ENCODE measurements around the gene CTNNA2.

Gene CTNNA2

GRCh38 chr2:80255918-80256781, 743.3 kb downstream of the CTNNA2 start:
- DNase-seq (ENCODE audit: low read depth, low spot score) = peak; percentile 17
- H3K4me3 ChIP-seq (ENCODE audit: low read length) = no peak overlapping the region

GRCh38 chr2:80256782-80257167, 743.9 kb downstream of the CTNNA2 start:
- no peak overlapping the region for H3K4me3 ChIP-seq (ENCODE audit: low read length)
- DNase-seq (ENCODE audit: low read depth, low spot score) = no peak

GRCh38 chr2:80257450-80257849, 744.6 kb downstream of the CTNNA2 start:
- no peak for DNase-seq (ENCODE audit: low read depth, low spot score)

DNA sequence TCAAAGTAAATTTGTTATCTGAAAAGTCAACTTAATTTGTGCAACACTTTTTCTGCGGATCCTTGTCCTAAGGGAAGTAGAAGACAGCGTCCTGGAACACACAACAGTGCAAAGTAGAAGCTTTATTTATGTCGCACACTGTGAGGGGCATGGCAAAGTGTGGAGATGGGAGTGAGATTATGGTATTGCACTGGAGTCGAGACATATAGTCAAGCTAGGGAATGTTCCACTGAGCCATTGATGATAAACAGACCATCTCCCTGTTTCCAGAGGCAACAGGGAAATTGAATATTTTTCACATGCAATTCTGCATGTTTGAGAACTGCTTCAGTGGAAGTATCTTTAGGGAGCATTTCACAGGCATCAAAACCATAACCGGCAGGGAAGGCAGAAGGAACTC, 745.5 kb downstream of the CTNNA2 start:
- no peak overlapping the region for H3K4me3 ChIP-seq (ENCODE audit: low read length)
- no peak for DNase-seq (ENCODE audit: low read depth, low spot score)

More at GRCh38 chr2:80257450-80257849, 744.6 kb downstream of the CTNNA2 start:
- H3K4me3 ChIP-seq (ENCODE audit: low read length) = no peak overlapping the region

DNA sequence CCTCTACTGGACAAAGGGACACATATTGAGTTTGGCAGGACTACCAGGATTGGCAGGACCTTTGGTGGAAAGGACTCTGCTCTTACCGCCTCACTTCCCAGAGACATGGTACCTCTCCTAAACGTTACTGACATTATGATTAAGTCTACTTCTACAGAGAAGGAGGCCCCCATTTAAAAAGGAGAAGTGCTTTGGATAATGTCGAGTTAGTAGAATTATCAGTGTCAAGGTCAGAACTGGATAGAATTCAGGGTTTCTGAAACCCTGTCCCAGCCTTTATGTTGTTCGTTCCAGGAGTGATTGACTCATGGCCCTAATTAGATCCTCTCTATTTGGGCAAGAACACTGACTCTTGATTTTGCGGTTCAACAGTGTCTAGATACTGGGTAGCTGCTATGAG, 745.9 kb downstream of the CTNNA2 start:
- no peak for DNase-seq (ENCODE audit: low read depth, low spot score)
- no peak overlapping the region for H3K4me3 ChIP-seq (ENCODE audit: low read length)

- DNase-seq (ENCODE audit: low read depth, low spot score) = no peak
- no peak overlapping the region for H3K4me3 ChIP-seq (ENCODE audit: low read length)
Observed at GRCh38 chr2:80259292-80259691, 746.4 kb downstream of the CTNNA2 start.

DNA sequence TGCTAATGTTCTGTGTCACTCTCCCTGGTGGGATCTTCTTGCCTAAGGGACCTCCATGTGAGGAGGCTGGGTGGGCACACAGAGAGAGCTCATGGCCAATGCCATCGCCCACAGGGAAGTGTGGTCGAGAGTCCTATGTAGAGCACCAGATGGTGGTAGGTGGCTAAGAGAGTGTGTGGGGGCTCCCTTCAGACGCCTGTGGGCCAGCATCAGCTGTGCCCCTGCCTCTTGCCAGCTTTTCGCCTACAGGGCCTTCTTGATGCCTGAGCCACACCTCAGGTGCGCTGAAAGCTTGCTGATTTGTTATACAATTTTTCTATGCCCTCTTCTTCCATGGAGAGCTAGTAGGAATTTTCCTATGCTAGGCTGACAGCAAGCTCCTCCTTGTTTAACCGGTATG, 753.4 kb downstream of the CTNNA2 start:
- no peak for DNase-seq (ENCODE audit: low read depth, low spot score)
- H3K4me3 ChIP-seq (ENCODE audit: low read length) = no peak overlapping the region

- H3K4me3 ChIP-seq (ENCODE audit: low read length) = no peak overlapping the region
- DNase-seq (ENCODE audit: low read depth, low spot score) = no peak
Observed at GRCh38 chr2:80269806-80270205, 757.0 kb downstream of the CTNNA2 start.

DNA sequence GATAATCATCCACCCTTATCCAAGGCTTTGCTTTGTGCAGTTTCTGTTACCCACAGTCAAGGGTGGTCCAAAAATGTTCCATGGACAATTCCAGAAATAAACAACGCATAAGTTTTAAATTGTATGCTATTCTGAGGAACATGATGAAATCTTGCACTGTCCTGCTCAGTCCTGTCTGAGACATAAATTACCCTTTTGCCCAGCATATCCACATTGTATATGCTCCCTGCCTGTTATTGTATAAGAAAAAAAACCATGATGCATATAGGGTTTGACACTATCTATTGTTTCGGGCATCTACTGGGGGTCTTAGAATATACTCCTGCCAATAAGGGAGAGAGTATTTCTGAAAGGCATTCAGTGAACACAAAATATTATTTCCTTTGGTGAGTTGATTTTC, 767.7 kb downstream of the CTNNA2 start:
- H3K4me3 ChIP-seq (ENCODE audit: low read length) = no peak overlapping the region
- DNase-seq (ENCODE audit: low read depth, low spot score) = no peak

DNA sequence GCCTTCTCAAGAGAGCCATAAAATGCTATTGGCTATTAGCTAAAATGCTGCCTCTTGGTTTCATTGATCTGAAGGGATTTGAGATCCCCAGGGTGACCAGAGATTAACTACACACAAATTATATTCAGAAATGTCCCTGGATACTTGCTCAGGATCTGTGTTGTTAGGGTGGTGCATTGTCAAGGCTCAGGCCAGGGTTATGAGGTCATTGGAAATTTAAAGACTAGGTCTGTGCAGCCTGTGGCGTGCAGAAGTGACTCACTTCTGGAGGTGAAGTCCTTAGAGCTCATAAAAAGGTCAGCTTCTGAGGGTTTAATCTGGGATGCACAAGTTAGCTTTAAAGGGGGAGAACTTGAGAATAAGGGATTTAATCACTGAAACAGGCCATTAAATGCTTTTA, 768.2 kb downstream of the CTNNA2 start:
- no peak for DNase-seq (ENCODE audit: low read depth, low spot score)
- H3K4me3 ChIP-seq (ENCODE audit: low read length) = no peak overlapping the region

DNA sequence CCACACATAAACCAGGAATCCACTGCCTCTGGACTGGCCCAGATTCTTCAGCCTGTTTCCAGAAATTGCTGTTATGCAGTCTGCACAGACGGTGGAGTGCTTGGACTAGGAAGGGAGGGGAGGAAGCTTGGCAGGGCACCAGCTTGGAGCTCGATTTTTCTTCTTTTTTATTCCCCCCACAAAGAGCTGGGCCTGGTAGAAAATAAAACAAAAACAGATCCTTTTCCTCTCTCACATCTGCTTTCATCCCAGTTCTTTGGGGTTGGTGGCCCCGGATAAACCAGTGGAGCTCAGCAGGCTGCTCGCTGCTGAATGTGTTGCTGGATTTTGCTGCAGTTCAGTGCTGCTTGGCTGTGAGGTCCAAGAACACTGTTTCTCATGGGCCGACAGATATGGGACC, 775.7 kb downstream of the CTNNA2 start:
- DNase-seq (ENCODE audit: low read depth, low spot score) = no peak
- no peak overlapping the region for H3K4me3 ChIP-seq (ENCODE audit: low read length)

DNA sequence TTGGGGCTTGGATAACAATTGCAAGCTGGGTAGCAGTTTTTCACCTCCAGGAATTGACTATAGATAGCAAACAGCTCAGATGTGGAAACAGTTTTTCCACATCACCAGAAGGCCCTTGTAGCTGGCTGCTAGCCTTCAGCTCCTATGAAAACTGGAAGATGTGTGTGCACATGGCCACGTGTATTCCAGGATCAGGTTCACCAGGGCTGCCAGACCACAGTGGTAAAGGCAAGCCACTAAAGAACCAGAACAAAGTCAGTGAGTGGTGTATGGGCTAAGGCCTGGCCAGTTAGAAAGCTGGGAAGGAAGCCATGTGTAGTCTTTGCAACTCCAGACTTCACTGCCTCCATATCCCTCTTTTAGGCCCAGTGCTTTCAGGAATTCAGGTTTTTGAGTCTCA, 778.8 kb downstream of the CTNNA2 start:
- DNase-seq (ENCODE audit: low read depth, low spot score) = no peak
- no peak overlapping the region for H3K4me3 ChIP-seq (ENCODE audit: low read length)

DNA sequence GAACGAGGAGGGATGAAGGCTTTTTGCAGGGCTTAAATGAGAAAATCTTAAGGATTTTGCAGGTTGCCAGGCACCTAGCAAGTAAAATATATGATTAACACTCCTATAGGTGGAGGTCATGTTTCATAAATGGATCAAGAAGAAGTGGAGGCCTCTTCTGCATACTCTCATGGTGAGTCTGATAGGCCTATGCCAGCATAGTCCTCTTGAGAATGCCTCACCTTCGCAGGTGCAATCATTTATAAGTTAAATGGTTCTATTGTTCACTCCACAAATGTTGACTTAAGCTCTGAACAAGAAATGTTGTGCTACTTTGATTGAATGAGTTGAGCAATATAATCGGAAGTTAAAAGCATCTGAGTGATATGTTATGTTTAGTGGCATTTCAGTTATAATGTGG, 779.6 kb downstream of the CTNNA2 start:
- no peak overlapping the region for H3K4me3 ChIP-seq (ENCODE audit: low read length)
- DNase-seq (ENCODE audit: low read depth, low spot score) = no peak

DNA sequence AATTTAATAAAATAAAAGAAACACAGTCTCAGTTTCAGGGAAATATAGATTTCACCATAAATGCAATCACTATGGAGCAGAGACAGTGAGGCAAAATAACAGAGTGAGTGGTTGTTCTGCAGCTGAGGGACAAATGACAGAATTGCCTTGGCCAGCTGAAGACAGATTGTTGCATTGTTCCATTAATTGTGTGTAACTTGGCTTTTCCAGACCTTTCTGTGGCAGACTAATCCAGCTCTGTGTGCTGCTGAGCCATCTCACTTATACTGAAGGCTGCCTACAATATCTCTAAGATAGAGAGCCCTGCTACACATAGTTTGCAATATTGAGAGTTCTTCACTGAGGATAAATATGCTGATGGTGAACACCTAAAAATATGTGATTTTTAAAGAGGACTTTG, 780.2 kb downstream of the CTNNA2 start:
- DNase-seq (ENCODE audit: low read depth, low spot score) = no peak
- H3K4me3 ChIP-seq (ENCODE audit: low read length) = no peak overlapping the region

DNA sequence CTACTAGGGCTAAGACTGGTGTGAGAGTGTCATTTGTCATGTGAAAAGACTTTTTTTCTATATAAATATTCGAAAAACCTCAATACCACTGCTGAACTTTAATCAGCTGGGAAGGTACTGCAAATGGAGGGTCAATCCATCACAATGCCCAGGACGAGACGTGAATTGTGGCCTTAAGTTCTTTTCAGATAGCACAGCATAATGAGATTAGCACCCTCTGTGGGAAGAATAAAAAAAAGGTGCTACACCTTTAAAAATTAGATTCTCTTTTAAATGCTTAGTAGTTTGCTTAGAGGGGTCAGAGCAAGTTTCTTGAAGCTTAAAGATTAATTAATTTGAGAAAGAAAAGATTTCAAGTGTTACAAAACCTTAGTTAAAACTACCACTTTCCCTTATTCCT, 786.1 kb downstream of the CTNNA2 start:
- no peak overlapping the region for H3K4me3 ChIP-seq (ENCODE audit: low read length)
- no peak for DNase-seq (ENCODE audit: low read depth, low spot score)

- DNase-seq (ENCODE audit: low read depth, low spot score) = no peak
- H3K4me3 ChIP-seq (ENCODE audit: low read length) = no peak overlapping the region
Observed at GRCh38 chr2:80299661-80300060, 786.8 kb downstream of the CTNNA2 start.

GRCh38 chr2:80300346-80300745, 787.5 kb downstream of the CTNNA2 start:
- no peak overlapping the region for H3K4me3 ChIP-seq (ENCODE audit: low read length)
- DNase-seq (ENCODE audit: low read depth, low spot score) = no peak

- H3K4me3 ChIP-seq (ENCODE audit: low read length) = no peak overlapping the region
- no peak for DNase-seq (ENCODE audit: low read depth, low spot score)
Observed at GRCh38 chr2:80300954-80301353, 788.1 kb downstream of the CTNNA2 start.

- H3K4me3 ChIP-seq (ENCODE audit: low read length) = no peak overlapping the region
- no peak for DNase-seq (ENCODE audit: low read depth, low spot score)
Observed at GRCh38 chr2:80302001-80302313, 789.1 kb downstream of the CTNNA2 start.

DNA sequence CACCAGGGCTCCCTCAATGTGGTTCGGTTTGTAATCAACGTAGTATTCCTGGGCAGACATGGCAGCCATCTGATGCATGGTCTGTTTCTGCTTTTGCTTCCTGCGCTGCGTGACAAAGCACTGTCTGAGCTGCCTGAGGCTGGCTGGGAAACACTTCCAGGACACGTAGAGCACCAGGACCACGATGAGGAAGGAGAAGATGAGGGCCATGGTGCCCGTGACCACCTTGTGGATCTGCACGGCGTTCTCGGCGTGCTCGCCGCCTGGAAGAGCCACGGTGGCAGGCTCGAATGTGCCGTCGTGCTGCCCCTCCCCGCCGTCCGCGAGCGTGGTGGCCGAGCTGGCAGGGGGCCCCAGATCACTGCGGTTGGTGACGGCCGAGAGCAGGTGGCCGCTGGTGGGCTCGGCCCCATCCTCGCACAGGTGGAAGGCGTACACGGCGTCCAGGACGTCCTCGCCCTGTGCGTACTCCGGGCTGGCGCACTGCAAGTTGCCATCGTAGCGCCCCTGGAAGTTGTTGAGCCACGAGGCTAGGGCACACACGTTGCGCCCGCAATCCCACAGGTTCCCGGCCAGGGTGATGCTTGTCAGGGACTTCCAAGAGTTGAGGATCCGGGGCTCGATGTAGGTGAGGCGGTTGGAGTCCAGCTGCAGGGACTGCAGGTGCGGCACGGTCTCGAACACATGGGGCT, 789.6 kb downstream of the CTNNA2 start:
- H3K4me3 ChIP-seq (ENCODE audit: low read length) = no peak overlapping the region
- DNase-seq (ENCODE audit: low read depth, low spot score) = no peak

Measured in Jurkat, Clone E6-1 (cell line).